Measurements from ENCODE around the gene TIRAP. TPM values are rescaled to one million over a fixed set of nuclear protein-coding genes. Genes with fewer than 3 reads are reported as not detected.
A peak's percentile ranks its signal among the peaks of the same experiment; 100 is the strongest.
"Not testable (repeated sequence)": the region's sequence is repeated elsewhere in the genome, so short reads cannot be mapped to it uniquely, and the experiment has no call there.

TIRAP gene
- total RNA-seq, 6 experiments from 2014 or later: 8.0 to 12.1 (median 9.7) TPM

- Histone ChIP-seq H3K4me3 (no peak overlapping the region), H3K27ac (no peak overlapping the region), H3K4me1 (peaks cover 0 to 15% (median 4%) of the 10 kb centered on the region in 4 donors), H3K36me3 (no peaks in the 10 kb centered on the region), H3K27me3 (no peaks in the 10 kb centered on the region), H3K9me3 (no peaks in the 10 kb centered on the region)
- 89% methylated on average over 4 of the region's 4 CpGs for WGBS (ENCODE audit: insufficient coverage, low coverage, low lambda C conversion rate, missing lambda C conversion rate)
- TF ChIP-seq CTCF (IDR thresholded peaks at IDR 0.05): no peak
- TF ChIP-seq POLR2A (IDR thresholded peaks at IDR 0.05): no peak
- DNase-seq (no peak), ATAC-seq (no peak)
- intact Hi-C loops (cut with DNase I): no loop called here
These were observed 25.4 kb downstream of the TIRAP start for GRCh38 chr11:126308271-126308671.

- H3K4me3 ChIP-seq; intact Hi-C loops (cut with DNase I); H3K27ac ChIP-seq; H3K9me3 ChIP-seq; ATAC-seq; H3K36me3 ChIP-seq; H3K27me3 ChIP-seq: not testable (repeated sequence)
- WGBS (ENCODE audit: insufficient coverage, low coverage, low lambda C conversion rate, missing lambda C conversion rate): 78% methylated on average over 4 of the region's 4 CpGs
- H3K4me1 ChIP-seq: peaks cover 0 to 11% (median 4%) of the 10 kb centered on the region in 4 donors
- peak in 1 of 3 donors; percentile 4 for DNase-seq
These were observed 25.9 kb downstream of the TIRAP start for GRCh38 chr11:126308771-126309170.

GRCh38 chr11:126310200-126310991 lies 27.5 kb downstream of the TIRAP start:
- no peak for TF ChIP-seq POLR2A (IDR thresholded peaks at IDR 0.05)
- peak; percentile 86 to 94 (median 90) for TF ChIP-seq CTCF (IDR thresholded peaks at IDR 0.05)
- ATAC-seq: peak; percentile 97 to 98 (median 98)
- H3K9me3 ChIP-seq: no peaks in the 10 kb centered on the region
- peaks cover 0 to 3% (median 0%) of the 10 kb centered on the region in 4 donors for H3K4me1 ChIP-seq
- H3K4me3 ChIP-seq: no peak overlapping the region
- intact Hi-C loops (cut with DNase I): loop anchor here (5.0 to 10.0 kb wide), 2 partner anchors 164 to 167 kb away; no protein-coding TSS in a partner anchor
- WGBS (ENCODE audit: insufficient coverage, low coverage, low lambda C conversion rate, missing lambda C conversion rate): 65% methylated on average over 12 of the region's 12 CpGs
- H3K27me3 ChIP-seq: no peaks in the 10 kb centered on the region
- no peak overlapping the region for H3K27ac ChIP-seq
- no peaks in the 10 kb centered on the region for H3K36me3 ChIP-seq
- DNase-seq: peak; percentile 69 to 76 (median 73)

- no peaks in the 10 kb centered on the region for H3K9me3 ChIP-seq
- peaks cover 0 to 3% (median 0%) of the 10 kb centered on the region in 4 donors for H3K4me1 ChIP-seq
- ATAC-seq: no peak
- WGBS (ENCODE audit: insufficient coverage, low coverage, low lambda C conversion rate, missing lambda C conversion rate): 66% methylated on average over 6 of the region's 6 CpGs
- no peak for DNase-seq
- no peaks in the 10 kb centered on the region for H3K27me3 ChIP-seq
- intact Hi-C loops (cut with DNase I): loop anchor here (5.0 to 10.0 kb wide), 2 partner anchors 164 to 166 kb away; no protein-coding TSS in a partner anchor
- H3K36me3 ChIP-seq: no peaks in the 10 kb centered on the region
- H3K27ac ChIP-seq: no peak overlapping the region
- TF ChIP-seq POLR2A (IDR thresholded peaks at IDR 0.05) (no peak), CTCF (IDR thresholded peaks at IDR 0.05) (no peak)
- no peak overlapping the region for H3K4me3 ChIP-seq
These were observed 28.1 kb downstream of the TIRAP start for GRCh38 chr11:126310992-126311310.

Measured in right lobe of liver (tissue), 6 donors.